Right lobe of liver (tissue), 4 donors: ENCODE data around the gene GFER.

Source experiments
- CTCF ChIP-seq, 4 donors: fragments of 200-600 bp in 3 of 4; fragments of 450-650 bp in 1 of 4; IDR thresholded peaks; one replicate each; pipeline versions ENCODE4 v1.5.1 to v1.8.0; 2016 to 2022; ENCODE audit warnings: antibody characterized with exemption in 4 of 4, mild to moderate bottlenecking in 2 of 4
- POLR2A ChIP-seq: fragments of 450-650 bp; IDR thresholded peaks from one replicate; pipeline ENCODE4 v1.6.1; 2017; ENCODE audit warnings: antibody characterized with exemption, mild to moderate bottlenecking
- donor health status: DM: no; HTN: no; CAD: no.
- donor health status: DM: no; HTN: no; CAD: no.
- donor health status: DM: no; HTN: yes; CAD: no.

GRCh38 chr16:1946495-1947368, 37.3 kb upstream of the GFER start:
- TF ChIP-seq POLR2A (no peak), CTCF (IDR thresholded peaks at IDR 0.05) (no peak)
